SK-N-SH treated with all-trans-retinoic acid at 6 μM for 48 hours (cell line): Measurements from ENCODE around the gene PER2.

Experiments
- ATAC-seq: fragments of 200-7000 bp; cut with Tn5 transposase; 3 replicates; pipeline ENCODE4 v1.9.1; 2020; ENCODE audit warnings: mild to moderate bottlenecking, moderate library complexity
- ARNTL ChIP-seq: fragments of 450-650 bp; formaldehyde crosslinking; IDR thresholded peaks from 2 replicates; pipeline ENCODE4 v1.5.0; 2020; ENCODE audit warnings: low read depth, mild to moderate bottlenecking, moderate library complexity, borderline replicate concordance
- BACH2 ChIP-seq: fragments of 250-450 bp; sonication (Bioruptor Pico); IDR thresholded peaks from 2 replicates; pipeline ENCODE4 v1.9.0; 2021; ENCODE audit warnings: mild to moderate bottlenecking, borderline replicate concordance
- CSDC2 ChIP-seq: fragments of 250-450 bp; sonication (Bioruptor Pico); IDR thresholded peaks from 2 replicates; pipeline ENCODE4 v1.5.0; 2020; ENCODE audit warnings: mild to moderate bottlenecking, moderate library complexity
- ESRRG ChIP-seq: fragments of 250-450 bp; sonication (Bioruptor Pico); IDR thresholded peaks from 2 replicates; pipeline ENCODE4 v1.6.1; 2021; ENCODE audit warnings: mild to moderate bottlenecking
- GLIS3 ChIP-seq: fragments of 250-450 bp; sonication (Bioruptor Pico); IDR thresholded peaks from 2 replicates; pipeline ENCODE4 v1.5.0; 2020; ENCODE audit warnings: mild to moderate bottlenecking, moderate library complexity
- ISL1 ChIP-seq: fragments of 250-450 bp; sonication (Bioruptor Pico); IDR thresholded peaks from 2 replicates; pipeline ENCODE4 v2.1.2; 2022; ENCODE audit warnings: mild to moderate bottlenecking, moderate library complexity
- OSR1 ChIP-seq: fragments of 250-450 bp; sonication (Bioruptor Pico); IDR thresholded peaks from 2 replicates; pipeline ENCODE4 v1.8.0; 2022; ENCODE audit warnings: moderate library complexity, mild to moderate bottlenecking, inconsistent platforms
- PPARA ChIP-seq: fragments of 250-450 bp; sonication (Bioruptor Pico); IDR thresholded peaks from 2 replicates; pipeline ENCODE4 v1.5.0; 2020; ENCODE audit warnings: mild to moderate bottlenecking, borderline replicate concordance
- RARB ChIP-seq: fragments of 250-450 bp; sonication (Bioruptor Pico); IDR thresholded peaks from 2 replicates; pipeline ENCODE4 v1.8.0; 2021; ENCODE audit warnings: mild to moderate bottlenecking, moderate library complexity
- SNAI2 ChIP-seq: fragments of 250-450 bp; sonication (Bioruptor Pico); IDR thresholded peaks from 2 replicates; pipeline ENCODE4 v1.5.0; 2020; ENCODE audit warnings: mild to moderate bottlenecking, moderate library complexity
- TCF4 ChIP-seq: fragments of 250-450 bp; sonication (Bioruptor Pico); IDR thresholded peaks from 2 replicates; pipeline ENCODE4 v1.8.0; 2021; ENCODE audit warnings: mild to moderate bottlenecking, moderate library complexity, borderline replicate concordance
- TOX ChIP-seq: fragments of 250-450 bp; sonication (Bioruptor Pico); IDR thresholded peaks from 2 replicates; pipeline ENCODE4 v1.8.0; 2021; ENCODE audit warnings: mild to moderate bottlenecking, moderate library complexity, borderline replicate concordance
- ZC3H10 ChIP-seq: fragments of 250-450 bp; sonication (Bioruptor Pico); IDR thresholded peaks from 2 replicates; pipeline ENCODE4 v1.5.1; 2021; ENCODE audit warnings: mild to moderate bottlenecking, moderate library complexity
- ZFP3 ChIP-seq: fragments of 250-450 bp; sonication (Bioruptor Pico); IDR thresholded peaks from 2 replicates; pipeline ENCODE4 v1.5.0; 2020; ENCODE audit warnings: mild to moderate bottlenecking, moderate library complexity
- ZFP30 ChIP-seq: fragments of 450-650 bp; formaldehyde crosslinking; IDR thresholded peaks from 2 replicates; pipeline ENCODE4 v1.5.0; 2022; ENCODE audit warnings: mild to moderate bottlenecking, moderate library complexity
- ZNF565 ChIP-seq: fragments of 450-650 bp; formaldehyde crosslinking; conservative IDR thresholded peaks from 2 replicates; pipeline ENCODE4 v1.5.0; 2020; ENCODE audit warnings: low read depth, mild to moderate bottlenecking, moderate library complexity
- ZNF70 ChIP-seq: fragments of 450-650 bp; formaldehyde crosslinking; IDR thresholded peaks from 2 replicates; pipeline ENCODE4 v1.5.0; 2020; ENCODE audit warnings: mild to moderate bottlenecking, moderate library complexity
- TF ChIP-seq, protein P1 (sequence below): fragments of 250-450 bp; sonication (Bioruptor Pico); IDR thresholded peaks from 2 replicates; pipeline ENCODE4 v1.5.1; 2020; ENCODE audit warnings: low read depth, mild to moderate bottlenecking, moderate library complexity
- TF ChIP-seq, protein P2 (sequence below): fragments of 250-450 bp; sonication (Bioruptor Pico); IDR thresholded peaks from 2 replicates; pipeline ENCODE4 v1.8.0; 2020; ENCODE audit warnings: mild to moderate bottlenecking, moderate library complexity, borderline replicate concordance
- TF ChIP-seq, protein P3 (sequence below): fragments of 250-450 bp; sonication (Bioruptor Pico); IDR thresholded peaks from 2 replicates; pipeline ENCODE4 v1.8.0; 2021; ENCODE audit warnings: low read depth, mild to moderate bottlenecking, moderate library complexity, borderline replicate concordance
- TF ChIP-seq, protein P4 (sequence below): fragments of 250-450 bp; sonication (Bioruptor Pico); IDR thresholded peaks from 2 replicates; pipeline ENCODE4 v1.5.0; 2020; ENCODE audit warnings: mild to moderate bottlenecking, moderate library complexity
- TF ChIP-seq, protein P5 (sequence below): fragments of 250-450 bp; sonication (Bioruptor Pico); IDR thresholded peaks from 2 replicates; pipeline ENCODE4 v1.5.1; 2021; ENCODE audit warnings: mild to moderate bottlenecking, moderate library complexity

Gene PER2

DNA sequence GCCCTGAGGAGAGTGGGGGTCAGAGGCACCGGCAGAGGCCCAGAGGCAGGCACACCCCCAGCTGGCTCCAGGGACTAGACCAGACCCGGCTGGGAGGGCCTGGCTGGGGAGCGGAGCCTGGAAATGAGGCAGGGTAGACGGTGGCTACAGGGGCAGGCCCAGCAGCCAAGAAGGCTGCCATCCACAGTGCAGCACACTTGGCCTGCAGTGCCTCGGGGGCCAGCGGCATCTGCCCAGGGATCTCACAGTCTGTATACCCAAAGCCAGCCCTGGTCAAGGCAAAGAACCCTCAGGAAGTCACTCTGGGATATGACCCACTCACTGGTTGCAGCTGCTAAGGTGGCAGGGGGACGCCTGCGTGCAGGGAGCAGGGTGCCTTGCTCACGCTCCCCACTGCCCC, 17.8 kb downstream of the PER2 start:
- ATAC-seq: no peak
- TF ChIP-seq CSDC2 (no peak), ZNF565 (CRISPR knock-in tag) (no peak), ZFP3 (CRISPR knock-in tag) (no peak), TCF4 (CRISPR knock-in tag) (no peak), ZFP30 (CRISPR knock-in tag) (no peak), ESRRG (CRISPR knock-in tag) (no peak), ISL1 (CRISPR knock-in tag) (no peak), ZNF70 (CRISPR knock-in tag) (no peak), OSR1 (CRISPR knock-in tag) (no peak), TOX (no peak), BACH2 (CRISPR knock-in tag) (no peak), SNAI2 (CRISPR knock-in tag) (no peak), ARNTL (CRISPR knock-in tag) (no peak)
- TF ChIP-seq, protein P1, sequence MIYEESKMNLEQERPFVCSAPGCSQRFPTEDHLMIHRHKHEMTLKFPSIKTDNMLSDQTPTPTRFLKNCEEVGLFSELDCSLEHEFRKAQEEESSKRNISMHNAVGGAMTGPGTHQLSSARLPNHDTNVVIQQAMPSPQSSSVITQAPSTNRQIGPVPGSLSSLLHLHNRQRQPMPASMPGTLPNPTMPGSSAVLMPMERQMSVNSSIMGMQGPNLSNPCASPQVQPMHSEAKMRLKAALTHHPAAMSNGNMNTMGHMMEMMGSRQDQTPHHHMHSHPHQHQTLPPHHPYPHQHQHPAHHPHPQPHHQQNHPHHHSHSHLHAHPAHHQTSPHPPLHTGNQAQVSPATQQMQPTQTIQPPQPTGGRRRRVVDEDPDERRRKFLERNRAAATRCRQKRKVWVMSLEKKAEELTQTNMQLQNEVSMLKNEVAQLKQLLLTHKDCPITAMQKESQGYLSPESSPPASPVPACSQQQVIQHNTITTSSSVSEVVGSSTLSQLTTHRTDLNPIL (CRISPR knock-in tag): no peak
- TF ChIP-seq, protein P2, sequence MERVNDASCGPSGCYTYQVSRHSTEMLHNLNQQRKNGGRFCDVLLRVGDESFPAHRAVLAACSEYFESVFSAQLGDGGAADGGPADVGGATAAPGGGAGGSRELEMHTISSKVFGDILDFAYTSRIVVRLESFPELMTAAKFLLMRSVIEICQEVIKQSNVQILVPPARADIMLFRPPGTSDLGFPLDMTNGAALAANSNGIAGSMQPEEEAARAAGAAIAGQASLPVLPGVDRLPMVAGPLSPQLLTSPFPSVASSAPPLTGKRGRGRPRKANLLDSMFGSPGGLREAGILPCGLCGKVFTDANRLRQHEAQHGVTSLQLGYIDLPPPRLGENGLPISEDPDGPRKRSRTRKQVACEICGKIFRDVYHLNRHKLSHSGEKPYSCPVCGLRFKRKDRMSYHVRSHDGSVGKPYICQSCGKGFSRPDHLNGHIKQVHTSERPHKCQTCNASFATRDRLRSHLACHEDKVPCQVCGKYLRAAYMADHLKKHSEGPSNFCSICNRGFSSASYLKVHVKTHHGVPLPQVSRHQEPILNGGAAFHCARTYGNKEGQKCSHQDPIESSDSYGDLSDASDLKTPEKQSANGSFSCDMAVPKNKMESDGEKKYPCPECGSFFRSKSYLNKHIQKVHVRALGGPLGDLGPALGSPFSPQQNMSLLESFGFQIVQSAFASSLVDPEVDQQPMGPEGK (CRISPR knock-in tag): no peak
- TF ChIP-seq, protein P3, sequence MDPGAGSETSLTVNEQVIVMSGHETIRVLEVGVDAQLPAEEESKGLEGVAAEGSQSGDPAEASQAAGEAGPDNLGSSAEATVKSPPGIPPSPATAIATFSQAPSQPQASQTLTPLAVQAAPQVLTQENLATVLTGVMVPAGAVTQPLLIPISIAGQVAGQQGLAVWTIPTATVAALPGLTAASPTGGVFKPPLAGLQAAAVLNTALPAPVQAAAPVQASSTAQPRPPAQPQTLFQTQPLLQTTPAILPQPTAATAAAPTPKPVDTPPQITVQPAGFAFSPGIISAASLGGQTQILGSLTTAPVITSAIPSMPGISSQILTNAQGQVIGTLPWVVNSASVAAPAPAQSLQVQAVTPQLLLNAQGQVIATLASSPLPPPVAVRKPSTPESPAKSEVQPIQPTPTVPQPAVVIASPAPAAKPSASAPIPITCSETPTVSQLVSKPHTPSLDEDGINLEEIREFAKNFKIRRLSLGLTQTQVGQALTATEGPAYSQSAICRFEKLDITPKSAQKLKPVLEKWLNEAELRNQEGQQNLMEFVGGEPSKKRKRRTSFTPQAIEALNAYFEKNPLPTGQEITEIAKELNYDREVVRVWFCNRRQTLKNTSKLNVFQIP (CRISPR knock-in tag): no peak
- TF ChIP-seq, protein P4, sequence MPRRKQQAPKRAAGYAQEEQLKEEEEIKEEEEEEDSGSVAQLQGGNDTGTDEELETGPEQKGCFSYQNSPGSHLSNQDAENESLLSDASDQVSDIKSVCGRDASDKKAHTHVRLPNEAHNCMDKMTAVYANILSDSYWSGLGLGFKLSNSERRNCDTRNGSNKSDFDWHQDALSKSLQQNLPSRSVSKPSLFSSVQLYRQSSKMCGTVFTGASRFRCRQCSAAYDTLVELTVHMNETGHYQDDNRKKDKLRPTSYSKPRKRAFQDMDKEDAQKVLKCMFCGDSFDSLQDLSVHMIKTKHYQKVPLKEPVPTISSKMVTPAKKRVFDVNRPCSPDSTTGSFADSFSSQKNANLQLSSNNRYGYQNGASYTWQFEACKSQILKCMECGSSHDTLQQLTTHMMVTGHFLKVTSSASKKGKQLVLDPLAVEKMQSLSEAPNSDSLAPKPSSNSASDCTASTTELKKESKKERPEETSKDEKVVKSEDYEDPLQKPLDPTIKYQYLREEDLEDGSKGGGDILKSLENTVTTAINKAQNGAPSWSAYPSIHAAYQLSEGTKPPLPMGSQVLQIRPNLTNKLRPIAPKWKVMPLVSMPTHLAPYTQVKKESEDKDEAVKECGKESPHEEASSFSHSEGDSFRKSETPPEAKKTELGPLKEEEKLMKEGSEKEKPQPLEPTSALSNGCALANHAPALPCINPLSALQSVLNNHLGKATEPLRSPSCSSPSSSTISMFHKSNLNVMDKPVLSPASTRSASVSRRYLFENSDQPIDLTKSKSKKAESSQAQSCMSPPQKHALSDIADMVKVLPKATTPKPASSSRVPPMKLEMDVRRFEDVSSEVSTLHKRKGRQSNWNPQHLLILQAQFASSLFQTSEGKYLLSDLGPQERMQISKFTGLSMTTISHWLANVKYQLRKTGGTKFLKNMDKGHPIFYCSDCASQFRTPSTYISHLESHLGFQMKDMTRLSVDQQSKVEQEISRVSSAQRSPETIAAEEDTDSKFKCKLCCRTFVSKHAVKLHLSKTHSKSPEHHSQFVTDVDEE (CRISPR knock-in tag): no peak

DNA sequence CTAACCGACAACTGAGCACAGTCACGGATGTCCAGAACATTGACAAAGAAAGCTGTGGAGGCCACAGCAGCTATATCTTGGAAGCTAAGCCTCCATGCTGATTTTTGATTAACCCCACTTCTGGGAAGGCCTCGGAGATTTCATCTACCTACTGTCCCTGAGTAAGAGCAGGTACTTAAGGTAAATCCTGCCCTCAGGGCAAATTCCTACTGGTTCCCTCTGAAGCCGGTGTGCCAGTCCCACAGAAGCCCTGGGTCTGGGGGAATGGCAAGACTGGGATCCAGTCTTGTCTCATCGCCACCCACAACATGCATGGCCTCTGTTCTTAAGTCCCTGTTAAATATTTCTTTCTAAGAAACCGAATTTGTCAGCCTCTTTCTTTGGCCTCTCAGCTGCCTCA, 18.7 kb downstream of the PER2 start:
- ATAC-seq: no peak

More for the DNA sequence above, 18.7 kb downstream of the PER2 start:
- TF ChIP-seq, protein P2 (CRISPR knock-in tag): no peak
- TF ChIP-seq GLIS3 (no peak), ZNF565 (CRISPR knock-in tag) (no peak), ESRRG (CRISPR knock-in tag) (no peak), TCF4 (CRISPR knock-in tag) (no peak), ISL1 (CRISPR knock-in tag) (no peak), TOX (no peak), OSR1 (CRISPR knock-in tag) (no peak), PPARA (no peak), ZNF70 (CRISPR knock-in tag) (no peak), RARB (CRISPR knock-in tag) (no peak), ZFP3 (CRISPR knock-in tag) (no peak), SNAI2 (CRISPR knock-in tag) (no peak), ARNTL (CRISPR knock-in tag) (no peak), ZC3H10 (no peak), CSDC2 (no peak)
- TF ChIP-seq, protein P5, sequence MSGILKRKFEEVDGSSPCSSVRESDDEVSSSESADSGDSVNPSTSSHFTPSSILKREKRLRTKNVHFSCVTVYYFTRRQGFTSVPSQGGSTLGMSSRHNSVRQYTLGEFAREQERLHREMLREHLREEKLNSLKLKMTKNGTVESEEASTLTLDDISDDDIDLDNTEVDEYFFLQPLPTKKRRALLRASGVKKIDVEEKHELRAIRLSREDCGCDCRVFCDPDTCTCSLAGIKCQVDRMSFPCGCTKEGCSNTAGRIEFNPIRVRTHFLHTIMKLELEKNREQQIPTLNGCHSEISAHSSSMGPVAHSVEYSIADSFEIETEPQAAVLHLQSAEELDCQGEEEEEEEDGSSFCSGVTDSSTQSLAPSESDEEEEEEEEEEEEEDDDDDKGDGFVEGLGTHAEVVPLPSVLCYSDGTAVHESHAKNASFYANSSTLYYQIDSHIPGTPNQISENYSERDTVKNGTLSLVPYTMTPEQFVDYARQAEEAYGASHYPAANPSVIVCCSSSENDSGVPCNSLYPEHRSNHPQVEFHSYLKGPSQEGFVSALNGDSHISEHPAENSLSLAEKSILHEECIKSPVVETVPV (CRISPR knock-in tag): no peak
- TF ChIP-seq, protein P3 (CRISPR knock-in tag): no peak
